Measurements from ENCODE around the gene TMEM171. TPM values are rescaled to one million over a fixed set of nuclear protein-coding genes. Genes with fewer than 3 reads are reported as not detected.

The TMEM171 gene
- total and polyA plus RNA-seq, 2 of the 4 experiments (the other 2 are of a cell fraction) = 3.0 to 5.1 TPM

- no TSS peak for BruUV-seq (replicated peaks)
- CTCF ChIA-PET = no interaction called here
- H4K91ac ChIP-seq (ENCODE audit: insufficient read depth, low read depth, low read length) = peak overlapping the region; percentile 46
- no peak overlapping the region for H3K4me3 ChIP-seq (ENCODE audit: insufficient read depth, low read depth, low read length)
- H2BK5ac ChIP-seq (ENCODE audit: low read depth, low read length, poor library complexity, severe bottlenecking) = no peak overlapping the region
- 0 out of 2 replicates have a peak overlapping the region, but pooled peaks have one; percentile 4 for H3K23ac ChIP-seq (ENCODE audit: low read depth, low read length)
- WGBS, 2 experiments (ENCODE audit: extremely low coverage in 2 of 2, insufficient read length in 1 of 2) = 40% methylated on average over 1 of the region's 15 CpGs; no CpG with 5 or more reads in 1 of the 2 experiments
- DNase-seq (no peak), ATAC-seq (ENCODE audit: low read depth) (peak; percentile 77)
- H3K4me1 ChIP-seq (ENCODE audit: control insufficient read depth, insufficient read depth, low read length) = peaks cover 6% of the 10 kb centered on the region
- H3K27ac ChIP-seq (ENCODE audit: insufficient read depth, low read length) = no peak overlapping the region
- no peak overlapping the region for H4K5ac ChIP-seq (ENCODE audit: low read depth, low read length)
- in situ Hi-C loops (cut with MboI; ENCODE audit: low sequenced_read_pairs) = no loop called here
- H2AFZ ChIP-seq (replicated peaks; ENCODE audit: low read length, poor library complexity) = peak overlapping the region; percentile 81
- H3K4me2 ChIP-seq (ENCODE audit: low read depth, low read length) = no peak overlapping the region
- no peaks in the 10 kb centered on the region for H3K79me1 ChIP-seq (ENCODE audit: low read depth in 1 of 2, low read length in 2 of 2)
- intact Hi-C loops (cut with micrococcal nuclease) = loop anchor here (5.0 kb wide), 1 partner anchor 66 kb away; no protein-coding TSS in a partner anchor
- H3K9ac ChIP-seq (ENCODE audit: low read depth, low read length) = no peak overlapping the region
- peak overlapping the region; percentile 60 for H2BK20ac ChIP-seq (ENCODE audit: low read depth, low read length)
- H3K4ac ChIP-seq (ENCODE audit: low read depth, low read length) = peak overlapping the region; percentile 59
- peak overlapping the region; percentile 51; the same call in 1 of the 2 replicates for H2BK120ac ChIP-seq (ENCODE audit: low read depth, low read length)
- H3K56ac ChIP-seq (ENCODE audit: extremely low read depth, insufficient read depth, low read length) = no peak overlapping the region
- POLR2A ChIA-PET (ENCODE audit: unreplicated experiment) = no interaction called here
- no peak overlapping the region for H2BK15ac ChIP-seq (ENCODE audit: low read depth, low read length)
- no peak overlapping the region for H2AK5ac ChIP-seq (ENCODE audit: low read depth, low read length)
- no peak overlapping the region; the same call in 1 of the 2 replicates for H3K18ac ChIP-seq (ENCODE audit: low read depth, low read length)
- no peaks in the 10 kb centered on the region for H4K20me1 ChIP-seq (ENCODE audit: insufficient read depth, low read length)
- H3K36me3 ChIP-seq (ENCODE audit: control insufficient read depth, insufficient read depth, low read length) = no peaks in the 10 kb centered on the region
- TF ChIP-seq RAD21 (IDR thresholded peaks at IDR 0.05; ENCODE audit: low read length) (no peak), BHLHE40 (IDR thresholded peaks at IDR 0.05; ENCODE audit: low read depth, low read length) (peak; percentile 34; the same call in 1 of the 2 replicates)
- H4K8ac ChIP-seq (ENCODE audit: low read depth in 2 of 2, low read length in 2 of 2) = peak overlapping the region in 1 of 2 experiments; percentile 44; a peak in 1 of 4 replicates
- dilution Hi-C loops (cut with HindIII; ENCODE audit: low sequenced_read_pairs, unreplicated experiment) = no loop called here
- peak overlapping the region; percentile 25 for H2AK9ac ChIP-seq (replicated peaks; ENCODE audit: low read depth, low read length, poor library complexity)
- H3K9me1 ChIP-seq (ENCODE audit: insufficient read depth, low read length) = peaks cover 5% of the 10 kb centered on the region; the same call in 1 of the 2 replicates
- no peaks in the 10 kb centered on the region for H3K9me3 ChIP-seq (ENCODE audit: control insufficient read depth, insufficient read depth, low read length)
- H3K27me3 ChIP-seq (ENCODE audit: control insufficient read depth, insufficient read depth, low read length) = peaks cover 4% of the 10 kb centered on the region; the same call in 1 of the 2 replicates
- 0 out of 2 replicates have a peak overlapping the region, but pooled peaks have one; percentile 43 for H3K14ac ChIP-seq (replicated peaks; ENCODE audit: low read depth, low read length)
These were observed 15.7 kb downstream of the TMEM171 start for GRCh38 chr5:73136055-73136562.
